Psoas muscle (tissue), 8 donors: ENCODE data around the gene SSBP3. TPM values are rescaled to one million over a fixed set of nuclear protein-coding genes. Genes with fewer than 3 reads are reported as not detected.

Experiments
- ATAC-seq, 4 donors: fragments of 200-7000 bp; cut with Tn5 transposase; one replicate each; pipeline ENCODE4 v1.9.1; 2020; ENCODE audit warnings: moderate library complexity in 3 of 4, mild to moderate bottlenecking in 2 of 4
- DNase-seq, 2 donors: peaks; one replicate each; pipeline ENCODE4 v3.0.0-alpha.2; 2020
- H3K27ac ChIP-seq: fragments of 200-600 bp; one replicate; pipeline ENCODE4 v1.8.0; 2022
- H3K27me3 ChIP-seq, 3 donors: fragments of 200-600 bp in 1 of 3; one replicate each; pipeline versions ENCODE4 v1.6.1 to v1.8.0; 2013 to 2022; ENCODE audit warnings: low read length in 2 of 3, mild to moderate bottlenecking in 2 of 3, moderate library complexity in 1 of 3; ENCODE audit not compliant: insufficient read depth in 3 of 3
- H3K36me3 ChIP-seq, 2 donors: fragments of 200-600 bp in 1 of 2; one replicate each; pipeline versions ENCODE4 v1.6.1 to v1.8.0; 2013 to 2022; ENCODE audit warnings: low read depth in 1 of 2, mild to moderate bottlenecking in 1 of 2, moderate library complexity in 1 of 2; ENCODE audit not compliant: insufficient read depth in 1 of 2
- H3K4me1 ChIP-seq: fragments of 200-600 bp; one replicate; pipeline ENCODE4 v1.8.0; 2022
- H3K4me3 ChIP-seq: fragments of 200-600 bp; one replicate; pipeline ENCODE4 v1.8.0; 2022; ENCODE audit warnings: mild to moderate bottlenecking
- H3K9me3 ChIP-seq: fragments of 200-600 bp; one replicate; pipeline ENCODE4 v1.8.0; 2022
- CTCF ChIP-seq: fragments of 200-600 bp; IDR thresholded peaks from one replicate; pipeline ENCODE4 v1.8.0; 2022; ENCODE audit warnings: antibody characterized with exemption
- WGBS, 3 donors: extraction: QIAGEN DNeasy Blood & Tissue Kit; methylation state at CpG; one replicate each; pipeline versions ENCODE4 v1.1.6 to v1.1.7; 2013; 5-methylcytosine and 5-hydroxymethylcytosine counted together
- intact Hi-C, 2 donors: fragments of 100-400 bp; cut with DNase I; formaldehyde crosslinking; loops; one replicate each; pipeline versions ENCODE4 v1.11.0 to v1.14.2; 2022
- polyA plus RNA-seq, 3 donors: library from polyadenylated mRNA; stranded (reverse); fragments of 200-250 nt; gene quantifications; one replicate each; pipeline ENCODE4 v1.2.3, GENCODE V29; 2013
- total RNA-seq, 4 donors: library from RNA; stranded (reverse); fragmentation: NEBNext Ultra II Directional in 2 of 4; extraction: Animal tissue kit (Norgen Biotek cat#: 25700) in 2 of 4; gene quantifications; one replicate each; pipeline versions ENCODE4 v1.2.1 to v1.2.4, GENCODE V29; 2021 to 2023
- donor health status: healthy with polysubstance abuse.
- donor health status: DM: no; HTN: no; CAD: no; lungs with moderate emphysema.
- donor health status: Bipolar disorder and iron deficiency.
- donor health status: healthy.
- donor health status: DM: yes; HTN: yes; CAD: no.
- donor health status: DM: no; HTN: no; CAD: no.
- donor health status: DM: no; HTN: no; CAD: no.
- donor health status: DM: yes; HTN: yes; CAD: no.

The SSBP3 gene
- total and polyA plus RNA-seq, 7 donors, result 7.9 to 24.2 (median 21.6) TPM

- Histone ChIP-seq H3K36me3 (no peaks in the 10 kb centered on the region), H3K27ac (no peak overlapping the region), H3K9me3 (no peaks in the 10 kb centered on the region), H3K4me1 (peaks cover 59% of the 10 kb centered on the region), H3K4me3 (no peak overlapping the region), H3K27me3 (no peaks in the 10 kb centered on the region)
- ATAC-seq (peak in 1 of 4 donors; percentile 39), DNase-seq (no peak)
- WGBS, 3 donors, result 69 to 83% (median 74%) methylated on average over 12 of the region's 12 CpGs
- intact Hi-C loops, result no loop called here
- TF ChIP-seq CTCF, result peak; percentile 8
Observed at GRCh38 chr1:54361342-54361741, 44.9 kb downstream of the SSBP3 start.

- DNase-seq, result no peak
- Histone ChIP-seq H3K27me3 (no peaks in the 10 kb centered on the region), H3K4me1 (peaks cover 61% of the 10 kb centered on the region), H3K9me3 (no peaks in the 10 kb centered on the region), H3K27ac (no peak overlapping the region), H3K4me3 (no peak overlapping the region), H3K36me3 (no peaks in the 10 kb centered on the region)
- ATAC-seq, result no peak
- 80 to 85% (median 83%) methylated on average over 6 of the region's 6 CpGs for WGBS, 3 donors
- intact Hi-C loops, result no loop called here
- no peak for TF ChIP-seq CTCF
Observed at GRCh38 chr1:54360165-54361005, 45.8 kb downstream of the SSBP3 start.

GRCh38 chr1:54359393-54360162, 46.6 kb downstream of the SSBP3 start:
- Histone ChIP-seq H3K27me3 (no peaks in the 10 kb centered on the region), H3K9me3 (no peaks in the 10 kb centered on the region), H3K4me3 (no peak overlapping the region), H3K4me1 (peaks cover 69% of the 10 kb centered on the region), H3K36me3 (no peaks in the 10 kb centered on the region), H3K27ac (peak overlapping the region; percentile 46)
- DNase-seq, result no peak
- no peak for ATAC-seq
- intact Hi-C loops, result no loop called here
- WGBS, 3 donors, result 69 to 79% (median 76%) methylated on average over 9 of the region's 9 CpGs
- no peak for TF ChIP-seq CTCF

GRCh38 chr1:54358503-54359168, 47.6 kb downstream of the SSBP3 start:
- Histone ChIP-seq H3K4me3 (no peak overlapping the region), H3K27me3 (no peaks in the 10 kb centered on the region), H3K36me3 (no peaks in the 10 kb centered on the region), H3K9me3 (no peaks in the 10 kb centered on the region), H3K4me1 (peaks cover 70% of the 10 kb centered on the region), H3K27ac (peak overlapping the region; percentile 46)
- peak in 1 of 2 donors; percentile 73 for DNase-seq
- intact Hi-C loops, result no loop called here
- peak; percentile 59 to 78 (median 72) for ATAC-seq
- 59 to 72% (median 61%) methylated on average over 14 of the region's 14 CpGs for WGBS, 3 donors
- TF ChIP-seq CTCF, result no peak
